Natural killer cell (primary cell): Measurements from ENCODE around the gene HDAC4. TPM values are rescaled to one million over a fixed set of nuclear protein-coding genes. Genes with fewer than 3 reads are reported as not detected.
A peak's percentile ranks its signal among the peaks of the same experiment; 100 is the strongest.

ENCODE experiments used
- ATAC-seq, 3 donors: fragments of 150-1000 bp in 2 of 3; fragments of 200-7000 bp in 1 of 3; cut with Tn5 transposase; 1 replicate in 1 of 3; 2 replicates in 2 of 3; pipeline ENCODE4 v1.10.0; 2021; ENCODE audit warnings: mild to moderate bottlenecking in 2 of 3, moderate library complexity in 2 of 3
- DNase-seq, 2 donors: peaks; one replicate each; pipeline versions ENCODE4 v3.0.0 to v3.0.0-alpha.2; 2013 to 2021; ENCODE audit warnings: mixed read lengths in 1 of 2
- H3K27ac ChIP-seq: one replicate; pipeline ENCODE4 v1.5.1; 2013; ENCODE audit warnings: mild to moderate bottlenecking, low read length
- H3K27me3 ChIP-seq: one replicate; pipeline ENCODE4 v1.6.1; 2013; ENCODE audit warnings: low read length; ENCODE audit not compliant: control insufficient read depth, insufficient read depth
- H3K36me3 ChIP-seq: one replicate; pipeline ENCODE4 v1.6.1; 2013; ENCODE audit warnings: low read length; ENCODE audit not compliant: control insufficient read depth, insufficient read depth
- H3K4me1 ChIP-seq: one replicate; pipeline ENCODE4 v1.6.1; 2013; ENCODE audit warnings: low read length; ENCODE audit not compliant: control insufficient read depth, insufficient read depth
- H3K4me3 ChIP-seq: one replicate; pipeline ENCODE4 v1.5.1; 2013; ENCODE audit warnings: low read length
- H3K9me3 ChIP-seq: one replicate; pipeline ENCODE4 v1.6.1; 2013; ENCODE audit warnings: low read length; ENCODE audit not compliant: control insufficient read depth, insufficient read depth
- H3K27ac Mint-ChIP-seq, 2 donors: one replicate each; pipeline ENCODE4 v1.8.0; 2022; ENCODE audit warnings: mild to moderate bottlenecking in 2 of 2, mixed read lengths in 2 of 2, moderate library complexity in 1 of 2
- H3K27me3 Mint-ChIP-seq, 2 donors: one replicate each; pipeline ENCODE4 v1.8.0; 2022; ENCODE audit warnings: low read depth in 2 of 2, mixed read lengths in 2 of 2
- H3K36me3 Mint-ChIP-seq: one replicate; pipeline ENCODE4 v1.8.0; 2022; ENCODE audit warnings: mixed read lengths
- H3K4me1 Mint-ChIP-seq, 2 donors: one replicate each; pipeline ENCODE4 v1.8.0; 2022; ENCODE audit warnings: mixed read lengths in 2 of 2
- H3K4me3 Mint-ChIP-seq: one replicate; pipeline ENCODE4 v1.8.0; 2022; ENCODE audit warnings: mild to moderate bottlenecking, moderate library complexity, mixed read lengths
- H3K9me3 Mint-ChIP-seq, 2 donors: one replicate each; pipeline ENCODE4 v1.8.0; 2022; ENCODE audit warnings: mixed read lengths in 2 of 2
- CTCF ChIP-seq: fragments of 200-600 bp; IDR thresholded peaks from one replicate; pipeline ENCODE4 v1.8.0; 2022; ENCODE audit warnings: antibody characterized with exemption
- WGBS: methylation state at CpG from one replicate; pipeline ENCODE4 v1.1.7; 2013; ENCODE audit warnings: missing lambda C conversion rate; ENCODE audit not compliant: insufficient coverage; 5-methylcytosine and 5-hydroxymethylcytosine counted together
- intact Hi-C: fragments of 100-400 bp; cut with micrococcal nuclease; formaldehyde crosslinking; loops from one replicate; pipeline ENCODE4 v1.14.2; 2022
- total RNA-seq, 4 donors: library from RNA; stranded (reverse); fragments of 120-200 nt in 1 of 4; gene quantifications; one replicate each; pipeline versions ENCODE4 v1.2.3 to v1.2.4, GENCODE V29; 2013 to 2022

The HDAC4 gene
- total RNA-seq, 3 donors from 2014 or later (not counting 1 experiment from before 2014, with no cell fraction given), result 74.9 to 105 (median 100) TPM

- no peak for TF ChIP-seq CTCF
- peaks cover 8 to 11% of the 10 kb centered on the region in 2 donors for H3K4me1 Mint-ChIP-seq
- H3K27me3 ChIP-seq, result no peaks in the 10 kb centered on the region
- intact Hi-C loops, result no loop called here
- peaks cover 74% of the 10 kb centered on the region for H3K36me3 ChIP-seq
- no peaks in the 10 kb centered on the region for H3K9me3 ChIP-seq
- H3K27ac Mint-ChIP-seq, result no peak overlapping the region
- no peaks in the 10 kb centered on the region for H3K4me1 ChIP-seq
- H3K36me3 Mint-ChIP-seq, result no peaks in the 10 kb centered on the region
- no peak for DNase-seq
- ATAC-seq, result no peak
- H3K27ac ChIP-seq, result no peak overlapping the region
- H3K9me3 Mint-ChIP-seq, result no peaks in the 10 kb centered on the region
- H3K27me3 Mint-ChIP-seq, result no peaks in the 10 kb centered on the region
- no peak overlapping the region for H3K4me3 ChIP-seq
- no peak overlapping the region for H3K4me3 Mint-ChIP-seq
- WGBS, result 93% methylated on average over 16 of the region's 16 CpGs
Observed at GRCh38 chr2:239079671-239080294, 321.0 kb downstream of the HDAC4 start.

- no peaks in the 10 kb centered on the region for H3K4me1 ChIP-seq
- H3K9me3 ChIP-seq, result no peaks in the 10 kb centered on the region
- no peak for TF ChIP-seq CTCF
- Mint-ChIP-seq H3K4me3 (no peak overlapping the region), H3K27me3 (no peaks in the 10 kb centered on the region), H3K36me3 (no peaks in the 10 kb centered on the region), H3K9me3 (no peaks in the 10 kb centered on the region), H3K4me1 (peaks cover 4 to 8% of the 10 kb centered on the region in 2 donors), H3K27ac (no peak overlapping the region)
- H3K4me3 ChIP-seq, result no peak overlapping the region
- intact Hi-C loops, result no loop called here
- no peak overlapping the region for H3K27ac ChIP-seq
- WGBS, result 97% methylated on average over 25 of the region's 25 CpGs
- H3K27me3 ChIP-seq, result no peaks in the 10 kb centered on the region
- ATAC-seq (no peak), DNase-seq (no peak)
- peaks cover 67% of the 10 kb centered on the region for H3K36me3 ChIP-seq
Observed at GRCh38 chr2:239078128-239078924, 322.5 kb downstream of the HDAC4 start.

GRCh38 chr2:239077260-239077659, 323.6 kb downstream of the HDAC4 start:
- no peaks in the 10 kb centered on the region for H3K36me3 Mint-ChIP-seq
- H3K36me3 ChIP-seq, result peaks cover 62% of the 10 kb centered on the region

More at GRCh38 chr2:239077260-239077659, 323.6 kb downstream of the HDAC4 start:
- no peak overlapping the region for H3K4me3 Mint-ChIP-seq
- peaks cover 4 to 8% of the 10 kb centered on the region in 2 donors for H3K4me1 Mint-ChIP-seq
- no peak overlapping the region for H3K4me3 ChIP-seq
- H3K27ac ChIP-seq, result no peak overlapping the region
- intact Hi-C loops, result no loop called here
- H3K9me3 Mint-ChIP-seq, result no peaks in the 10 kb centered on the region
- no peak for DNase-seq
- no peaks in the 10 kb centered on the region for H3K4me1 ChIP-seq
- TF ChIP-seq CTCF, result no peak
- no peaks in the 10 kb centered on the region for H3K9me3 ChIP-seq
- no peaks in the 10 kb centered on the region for H3K27me3 Mint-ChIP-seq
- over 99% methylated on average over 15 of the region's 15 CpGs for WGBS
- ATAC-seq, result no peak
- no peaks in the 10 kb centered on the region for H3K27me3 ChIP-seq
- peak overlapping the region in 1 of 2 donors; percentile 29 for H3K27ac Mint-ChIP-seq
